HEK293 (cell line): ENCODE results near the gene ARHGEF39.

ENCODE experiments used
- CTCF ChIA-PET: fragments of 350-600 bp; formaldehyde crosslinking; extraction: SDS; loops from one replicate; lab custom pipeline; 2021; ENCODE audit warnings: antibody characterized with exemption; lab: Yijun Ruan, JAX
- POLR2A ChIA-PET: fragments of 300-600 bp; formaldehyde crosslinking; extraction: SDS; loops from one replicate; lab custom pipeline; 2020; ENCODE audit warnings: antibody characterized with exemption, inconsistent platforms; lab: Yijun Ruan, JAX
- H3K27ac ChIP-seq: fragments of 200-500 bp; sonication (Bioruptor generic); 2 replicates; pipeline ENCODE4 v1.5.1; 2014; ENCODE audit warnings: low read depth, low read length, control low read depth, inconsistent platforms; ENCODE audit errors: extremely low read depth
- H3K36me3 ChIP-seq, 2 experiments: fragments of 200-500 bp in 1 of 2; sonication (Bioruptor generic) in 1 of 2; 1 replicate in 1 of 2; 2 replicates in 1 of 2; pipeline ENCODE4 v1.5.1; 2014 to 2017; ENCODE audit warnings: inconsistent platforms in 2 of 2, low read length in 2 of 2; ENCODE audit not compliant: control insufficient read depth in 2 of 2, insufficient read depth in 1 of 2
- H3K4me1 ChIP-seq: fragments of 200-500 bp; sonication (Bioruptor generic); 2 replicates; pipeline ENCODE4 v1.5.1; 2014; ENCODE audit warnings: mild to moderate bottlenecking, low read length, inconsistent platforms; ENCODE audit not compliant: control insufficient read depth, insufficient read depth
- H3K4me3 ChIP-seq: 2 replicates; pipeline ENCODE4 v1.5.1; 2011; ENCODE audit warnings: low read depth, mild to moderate bottlenecking, control low read depth, low read length, moderate library complexity
- H3K9me3 ChIP-seq: fragments of 200-500 bp; sonication (Bioruptor generic); 2 replicates; pipeline ENCODE4 v1.5.1; 2014; ENCODE audit warnings: low read depth, low read length, inconsistent platforms; ENCODE audit not compliant: control insufficient read depth, insufficient read depth
- CTCF ChIP-seq: fragments of 450-650 bp; formaldehyde crosslinking; IDR thresholded peaks from 2 replicates; pipeline ENCODE4 v1.5.1; 2016; ENCODE audit warnings: missing biosample characterization, missing genetic modification characterization
- KLF17 ChIP-seq: fragments of 450-650 bp; formaldehyde crosslinking; IDR thresholded peaks from 2 replicates; pipeline ENCODE4 v1.5.1; 2016; ENCODE audit warnings: missing biosample characterization, missing genetic modification characterization
- SP2 ChIP-seq: fragments of 450-650 bp; formaldehyde crosslinking; IDR thresholded peaks from 2 replicates; pipeline ENCODE4 v1.5.1; 2016; ENCODE audit warnings: missing biosample characterization, missing genetic modification characterization
- TCF7L2 ChIP-seq: IDR thresholded peaks from 2 replicates; pipeline ENCODE4 v1.6.1; 2011; ENCODE audit warnings: low read depth, mild to moderate bottlenecking, inconsistent platforms, low read length, moderate library complexity, borderline replicate concordance
- TSHZ1 ChIP-seq: fragments of 450-650 bp; formaldehyde crosslinking; IDR thresholded peaks from 2 replicates; pipeline ENCODE4 v1.5.1; 2016; ENCODE audit warnings: missing biosample characterization, missing genetic modification characterization, borderline replicate concordance
- ZNF114 ChIP-seq: fragments of 450-650 bp; formaldehyde crosslinking; IDR thresholded peaks from 2 replicates; pipeline ENCODE4 v1.5.0; 2017; ENCODE audit warnings: missing biosample characterization, missing genetic modification characterization
- ZNF221 ChIP-seq: fragments of 450-650 bp; formaldehyde crosslinking; IDR thresholded peaks from 2 replicates; pipeline ENCODE4 v1.5.1; 2017; ENCODE audit warnings: missing biosample characterization, missing genetic modification characterization, borderline replicate concordance
- ZNF311 ChIP-seq: fragments of 450-650 bp; formaldehyde crosslinking; IDR thresholded peaks from 2 replicates; pipeline ENCODE4 v1.5.1; 2017; ENCODE audit warnings: missing biosample characterization, missing genetic modification characterization, borderline replicate concordance
- ZNF426 ChIP-seq: fragments of 450-650 bp; formaldehyde crosslinking; IDR thresholded peaks from 2 replicates; pipeline ENCODE4 v1.5.1; 2017; ENCODE audit warnings: missing biosample characterization, missing genetic modification characterization, mild to moderate bottlenecking, inconsistent platforms, moderate library complexity
- ZNF513 ChIP-seq: fragments of 450-650 bp; IDR thresholded peaks from 2 replicates; pipeline ENCODE4 v1.5.1; 2018; ENCODE audit warnings: missing biosample characterization, missing genetic modification characterization
- ZNF521 ChIP-seq: fragments of 450-650 bp; formaldehyde crosslinking; IDR thresholded peaks from 2 replicates; pipeline ENCODE4 v1.5.1; 2017; ENCODE audit warnings: missing biosample characterization, mild to moderate bottlenecking, missing genetic modification characterization
- ZNF639 ChIP-seq: fragments of 450-650 bp; formaldehyde crosslinking; IDR thresholded peaks from 2 replicates; pipeline ENCODE4 v1.5.1; 2016; ENCODE audit warnings: missing biosample characterization, missing genetic modification characterization
- ZNF692 ChIP-seq: fragments of 450-650 bp; formaldehyde crosslinking; IDR thresholded peaks from 2 replicates; pipeline ENCODE4 v1.5.1; 2016; ENCODE audit warnings: missing biosample characterization, missing genetic modification characterization
- ZNF768 ChIP-seq: fragments of 450-650 bp; formaldehyde crosslinking; IDR thresholded peaks from 2 replicates; pipeline ENCODE4 v1.5.1; 2018; ENCODE audit warnings: missing biosample characterization, mild to moderate bottlenecking, missing genetic modification characterization

The ARHGEF39 gene

GRCh38 chr9:35705836-35706430 is 40.9 kb upstream of the ARHGEF39 start:
- CTCF ChIA-PET = interaction anchor here (0.9 to 1.5 kb wide), 6 partner anchors 9 to 176 kb away, joined by 3 to 6 read pairs (median 4); no protein-coding TSS in a partner anchor
- H3K4me3 ChIP-seq = no peak overlapping the region

GRCh38 chr9:35705372-35705771 is 40.4 kb upstream of the ARHGEF39 start:
- ChIA-PET POLR2A (interaction anchor here (0.6 to 1.1 kb wide), 2 partner anchors 11 to 58 kb away, joined by 3 read pairs; no protein-coding TSS in a partner anchor), CTCF (interaction anchor here (1.0 to 1.5 kb wide), 4 partner anchors 9 to 177 kb away, joined by 3 to 6 read pairs (median 4); no protein-coding TSS in a partner anchor)
- H3K36me3 ChIP-seq = peaks cover 41 to 94% of the 10 kb centered on the region in 2 experiments
- H3K9me3 ChIP-seq = no peaks in the 10 kb centered on the region
- H3K27ac ChIP-seq = no peak overlapping the region
- H3K4me3 ChIP-seq = no peak overlapping the region
- H3K4me1 ChIP-seq = no peaks in the 10 kb centered on the region
- TF ChIP-seq KLF17 (tag by site-specific recombination) = no peak
- no peak for TF ChIP-seq TSHZ1 (tag by site-specific recombination)
- TF ChIP-seq ZNF639 (tag by site-specific recombination) = no peak
- TF ChIP-seq ZNF426 = no peak
- TF ChIP-seq ZNF311 (tag by site-specific recombination) = no peak
- no peak for TF ChIP-seq CTCF (tag by site-specific recombination)
- TF ChIP-seq TCF7L2 = no peak
- TF ChIP-seq SP2 (tag by site-specific recombination) = no peak
- no peak for TF ChIP-seq ZNF521

More at GRCh38 chr9:35705836-35706430, 40.9 kb upstream of the ARHGEF39 start:
- H3K27ac ChIP-seq = no peak overlapping the region
- H3K36me3 ChIP-seq = peaks cover 35 to 94% of the 10 kb centered on the region in 2 experiments
- no peaks in the 10 kb centered on the region for H3K4me1 ChIP-seq
- POLR2A ChIA-PET = interaction anchor here (0.6 to 1.8 kb wide), 3 partner anchors 11 to 58 kb away, joined by 3 to 4 read pairs (median 3); partner anchors contain the start of genes CREB3 and TLN1
- H3K9me3 ChIP-seq = no peaks in the 10 kb centered on the region
- no peak for TF ChIP-seq CTCF (tag by site-specific recombination)
- TF ChIP-seq ZNF114 (tag by site-specific recombination) = no peak
- TF ChIP-seq ZNF513 (tag by site-specific recombination) = no peak
- TF ChIP-seq ZNF768 = no peak
- TF ChIP-seq ZNF221 (tag by site-specific recombination) = no peak
- no peak for TF ChIP-seq ZNF692 (tag by site-specific recombination)
